ENCODE results near the gene EIPR1. TPM values are rescaled to one million over a fixed set of nuclear protein-coding genes. Genes with fewer than 3 reads are reported as not detected.
"Not testable (repeated sequence)": the region's sequence is repeated elsewhere in the genome, so short reads cannot be mapped to it uniquely, and the experiment has no call there.

The EIPR1 gene
- total RNA-seq, 1 donor from 2014 or later = 46.4 TPM

GRCh38 chr2:3201281-3201680, 176.3 kb downstream of the EIPR1 start:
- Mint-ChIP-seq H3K27me3 (ENCODE audit: low read depth) (no peaks in the 10 kb centered on the region), H3K4me1 (ENCODE audit: low read depth) (no peaks in the 10 kb centered on the region), H3K9me3 (no peaks in the 10 kb centered on the region), H3K36me3 (ENCODE audit: low read depth) (peaks cover 3% of the 10 kb centered on the region), H3K4me3 (ENCODE audit: low read depth) (no peak overlapping the region), H3K27ac (no peak overlapping the region)
- intact Hi-C loops (cut with micrococcal nuclease) = no loop called here
- DNase-seq (ENCODE audit: low spot score) = no peak

GRCh38 chr2:3200420-3200939, 177.1 kb downstream of the EIPR1 start:
- Mint-ChIP-seq H3K9me3 (no peaks in the 10 kb centered on the region), H3K27me3 (ENCODE audit: low read depth) (no peaks in the 10 kb centered on the region), H3K36me3 (ENCODE audit: low read depth) (peaks cover 3% of the 10 kb centered on the region), H3K27ac (no peak overlapping the region), H3K4me1 (ENCODE audit: low read depth) (no peaks in the 10 kb centered on the region), H3K4me3 (ENCODE audit: low read depth) (no peak overlapping the region)
- no peak for DNase-seq (ENCODE audit: low spot score)
- intact Hi-C loops (cut with micrococcal nuclease) = no loop called here

- Mint-ChIP-seq H3K27ac (no peak overlapping the region), H3K27me3 (ENCODE audit: low read depth) (no peaks in the 10 kb centered on the region), H3K36me3 (ENCODE audit: low read depth) (peaks cover 9% of the 10 kb centered on the region), H3K4me1 (ENCODE audit: low read depth) (no peaks in the 10 kb centered on the region), H3K4me3 (ENCODE audit: low read depth) (no peak overlapping the region), H3K9me3 (no peaks in the 10 kb centered on the region)
- DNase-seq (ENCODE audit: low spot score) = no peak
- intact Hi-C loops (cut with micrococcal nuclease) = no loop called here
Measured at GRCh38 chr2:3199627-3200345, 177.8 kb downstream of the EIPR1 start.

GRCh38 chr2:3198671-3199192, 178.9 kb downstream of the EIPR1 start:
- not testable (repeated sequence) for H3K9me3 Mint-ChIP-seq; H3K36me3 Mint-ChIP-seq (ENCODE audit: low read depth); H3K27me3 Mint-ChIP-seq (ENCODE audit: low read depth); H3K4me3 Mint-ChIP-seq (ENCODE audit: low read depth); H3K4me1 Mint-ChIP-seq (ENCODE audit: low read depth); H3K27ac Mint-ChIP-seq; DNase-seq (ENCODE audit: low spot score)
- intact Hi-C loops (cut with micrococcal nuclease) = loop anchor here (1.0 kb wide), 1 partner anchor 105 kb away; no protein-coding TSS in a partner anchor

GRCh38 chr2:3198119-3198518, 179.5 kb downstream of the EIPR1 start:
- Mint-ChIP-seq H3K9me3 (no peaks in the 10 kb centered on the region), H3K4me1 (ENCODE audit: low read depth) (no peaks in the 10 kb centered on the region), H3K36me3 (ENCODE audit: low read depth) (peaks cover 11% of the 10 kb centered on the region), H3K27ac (no peak overlapping the region), H3K4me3 (ENCODE audit: low read depth) (no peak overlapping the region), H3K27me3 (ENCODE audit: low read depth) (no peaks in the 10 kb centered on the region)
- DNase-seq (ENCODE audit: low spot score) = no peak
- intact Hi-C loops (cut with micrococcal nuclease) = loop anchor here (1.0 kb wide), 1 partner anchor 105 kb away; no protein-coding TSS in a partner anchor

GRCh38 chr2:3197308-3197707, 180.3 kb downstream of the EIPR1 start:
- Mint-ChIP-seq H3K27ac (no peak overlapping the region), H3K9me3 (no peaks in the 10 kb centered on the region), H3K36me3 (ENCODE audit: low read depth) (peaks cover 17% of the 10 kb centered on the region), H3K27me3 (ENCODE audit: low read depth) (no peaks in the 10 kb centered on the region), H3K4me1 (ENCODE audit: low read depth) (no peaks in the 10 kb centered on the region), H3K4me3 (ENCODE audit: low read depth) (no peak overlapping the region)
- intact Hi-C loops (cut with micrococcal nuclease) = no loop called here
- no peak for DNase-seq (ENCODE audit: low spot score)

- DNase-seq (ENCODE audit: low spot score) = no peak
- Mint-ChIP-seq H3K4me1 (ENCODE audit: low read depth) (no peaks in the 10 kb centered on the region), H3K27me3 (ENCODE audit: low read depth) (no peaks in the 10 kb centered on the region), H3K36me3 (ENCODE audit: low read depth) (peaks cover 17% of the 10 kb centered on the region), H3K4me3 (ENCODE audit: low read depth) (no peak overlapping the region), H3K9me3 (no peaks in the 10 kb centered on the region), H3K27ac (no peak overlapping the region)
- intact Hi-C loops (cut with micrococcal nuclease) = no loop called here
Measured at GRCh38 chr2:3196716-3197115, 180.9 kb downstream of the EIPR1 start.

GRCh38 chr2:3195641-3196476, 181.8 kb downstream of the EIPR1 start:
- H3K36me3 Mint-ChIP-seq (ENCODE audit: low read depth) = peaks cover 17% of the 10 kb centered on the region
- H3K4me3 Mint-ChIP-seq (ENCODE audit: low read depth) = no peak overlapping the region
- H3K9me3 Mint-ChIP-seq = no peaks in the 10 kb centered on the region
- H3K27ac Mint-ChIP-seq = no peak overlapping the region
- intact Hi-C loops (cut with micrococcal nuclease) = no loop called here
- DNase-seq (ENCODE audit: low spot score) = no peak
- H3K27me3 Mint-ChIP-seq (ENCODE audit: low read depth) = no peaks in the 10 kb centered on the region
- H3K4me1 Mint-ChIP-seq (ENCODE audit: low read depth) = no peaks in the 10 kb centered on the region

GRCh38 chr2:3194828-3195227, 182.8 kb downstream of the EIPR1 start:
- Mint-ChIP-seq H3K36me3 (ENCODE audit: low read depth) (peaks cover 17% of the 10 kb centered on the region), H3K27ac (no peak overlapping the region), H3K4me3 (ENCODE audit: low read depth) (no peak overlapping the region), H3K4me1 (ENCODE audit: low read depth) (no peaks in the 10 kb centered on the region), H3K27me3 (ENCODE audit: low read depth) (no peaks in the 10 kb centered on the region), H3K9me3 (no peaks in the 10 kb centered on the region)
- intact Hi-C loops (cut with micrococcal nuclease) = no loop called here
- DNase-seq (ENCODE audit: low spot score) = no peak

- H3K9me3 Mint-ChIP-seq = no peaks in the 10 kb centered on the region
- H3K27me3 Mint-ChIP-seq (ENCODE audit: low read depth) = no peaks in the 10 kb centered on the region
- H3K4me1 Mint-ChIP-seq (ENCODE audit: low read depth) = no peaks in the 10 kb centered on the region
- intact Hi-C loops (cut with micrococcal nuclease) = no loop called here
- H3K36me3 Mint-ChIP-seq (ENCODE audit: low read depth) = peaks cover 17% of the 10 kb centered on the region
- H3K27ac Mint-ChIP-seq = no peak overlapping the region
- DNase-seq (ENCODE audit: low spot score) = no peak
- no peak overlapping the region for H3K4me3 Mint-ChIP-seq (ENCODE audit: low read depth)
Measured at GRCh38 chr2:3193443-3194330, 183.9 kb downstream of the EIPR1 start.

GRCh38 chr2:3192920-3193319, 184.7 kb downstream of the EIPR1 start:
- DNase-seq (ENCODE audit: low spot score) = no peak
- Mint-ChIP-seq H3K4me3 (ENCODE audit: low read depth) (no peak overlapping the region), H3K27me3 (ENCODE audit: low read depth) (no peaks in the 10 kb centered on the region), H3K4me1 (ENCODE audit: low read depth) (no peaks in the 10 kb centered on the region), H3K36me3 (ENCODE audit: low read depth) (peaks cover 17% of the 10 kb centered on the region), H3K9me3 (no peaks in the 10 kb centered on the region), H3K27ac (no peak overlapping the region)
- intact Hi-C loops (cut with micrococcal nuclease) = no loop called here

GRCh38 chr2:3192281-3192818, 185.3 kb downstream of the EIPR1 start:
- no peaks in the 10 kb centered on the region for H3K9me3 Mint-ChIP-seq
- no peak for DNase-seq (ENCODE audit: low spot score)
- intact Hi-C loops (cut with micrococcal nuclease) = no loop called here

More at GRCh38 chr2:3192281-3192818, 185.3 kb downstream of the EIPR1 start:
- Mint-ChIP-seq H3K4me3 (ENCODE audit: low read depth) (no peak overlapping the region), H3K27me3 (ENCODE audit: low read depth) (no peaks in the 10 kb centered on the region), H3K27ac (no peak overlapping the region), H3K4me1 (ENCODE audit: low read depth) (no peaks in the 10 kb centered on the region), H3K36me3 (ENCODE audit: low read depth) (peaks cover 17% of the 10 kb centered on the region)

All from activated T-helper 2 cell treated with anti-CD3 and anti-CD28 coated beads, Interferon-gamma antibody, Interleukin-2, Interleukin-4, amounts not matched to agents 10 μg/mL and 5 μg/mL and 100 μg/mL, durations not matched to agents 14 hours and 24 hours and 36 hours (primary cell).